Stimulated activated CD4-positive, alpha-beta T cell treated with anti-CD3 and anti-CD28 coated beads, Interleukin-2, amount 100 ng/mL, for 24 hours (primary cell): ENCODE data around the gene SLC66A1.
A peak's percentile ranks its signal among the peaks of the same experiment; 100 is the strongest.
"Not testable (repeated sequence)": the region's sequence is repeated elsewhere in the genome, so short reads cannot be mapped to it uniquely, and the experiment has no call there.

ENCODE experiments used
- DNase-seq, 2 donors: peaks; one replicate each; pipeline ENCODE4 v3.0.0-alpha.2; 2020

Gene SLC66A1, protein sequence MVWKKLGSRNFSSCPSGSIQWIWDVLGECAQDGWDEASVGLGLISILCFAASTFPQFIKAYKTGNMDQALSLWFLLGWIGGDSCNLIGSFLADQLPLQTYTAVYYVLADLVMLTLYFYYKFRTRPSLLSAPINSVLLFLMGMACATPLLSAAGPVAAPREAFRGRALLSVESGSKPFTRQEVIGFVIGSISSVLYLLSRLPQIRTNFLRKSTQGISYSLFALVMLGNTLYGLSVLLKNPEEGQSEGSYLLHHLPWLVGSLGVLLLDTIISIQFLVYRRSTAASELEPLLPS

DNA sequence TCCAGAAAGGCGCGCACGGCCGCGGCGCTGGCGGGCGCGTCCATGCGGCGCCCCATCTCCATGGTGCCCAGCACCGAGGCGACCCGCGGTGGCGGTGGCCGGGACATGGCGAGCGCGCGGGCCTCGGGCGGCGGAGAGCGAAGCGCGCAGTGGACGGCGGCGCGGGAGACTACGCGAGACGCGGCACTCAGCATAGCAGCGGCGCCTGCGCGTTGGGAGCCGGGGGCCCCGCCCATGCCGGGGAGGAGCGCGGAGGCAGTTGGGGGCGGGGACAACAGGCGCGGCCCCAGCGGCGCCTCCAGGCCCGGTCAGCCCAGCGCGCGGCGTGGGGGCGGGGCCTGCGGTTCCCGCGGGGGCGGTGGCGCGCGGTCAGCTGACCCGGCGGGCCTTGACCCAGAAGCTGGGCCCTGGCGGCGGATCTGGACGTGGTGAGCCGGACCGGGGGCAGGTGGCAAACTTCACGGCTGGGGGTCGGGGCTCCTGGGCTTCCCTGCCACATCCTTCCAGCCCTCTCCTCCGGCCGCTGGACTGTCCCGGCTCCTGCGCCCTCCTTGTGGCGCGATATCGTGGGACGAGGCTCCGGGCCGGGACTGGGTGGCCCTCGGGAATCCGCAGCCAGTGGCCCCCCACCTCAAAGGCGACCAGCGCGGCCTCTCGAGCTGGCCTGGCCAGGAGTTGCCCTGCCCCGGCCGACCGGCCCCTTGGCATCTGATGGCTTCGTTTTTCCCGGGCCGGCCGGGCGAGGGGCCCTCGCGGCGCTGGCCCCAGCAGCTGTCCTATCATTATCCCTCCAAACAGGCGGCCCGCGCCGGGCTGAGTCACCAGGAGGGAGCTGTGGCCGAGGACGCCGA, at the start of gene SLC66A1, which contains the start of gene AKR7A2:
Gene SLC66A1 (plus strand): TSS at position 396 of the 851 bp plus-strand sequence. CDS start 5,352 bp downstream, outside the sequence.
Gene AKR7A2 (minus strand): TSS at position 214 of the 851 bp plus-strand sequence. CDS start 20 bp downstream, at position 194.
- DNase-seq, result peak; percentile 91 to 92

DNA sequence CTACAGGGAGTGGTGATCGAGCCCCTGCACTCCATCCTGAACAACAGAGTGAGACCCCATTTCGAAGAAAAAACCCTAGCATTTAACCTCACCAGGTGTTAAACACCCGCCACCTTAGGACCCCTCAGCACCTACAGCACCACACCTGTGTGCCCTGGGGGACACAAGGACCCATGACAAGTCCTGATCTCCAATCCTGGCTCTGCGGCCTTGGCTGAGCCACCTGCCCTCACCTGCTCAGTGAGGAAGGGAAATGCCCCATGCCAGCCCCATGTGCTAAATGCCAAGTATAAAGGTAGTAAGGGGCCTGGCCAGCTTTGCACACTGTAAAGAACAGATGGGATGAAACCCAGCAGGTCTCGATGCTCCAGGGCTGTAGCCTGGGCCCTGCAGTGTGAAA, 49.4 kb upstream of the SLC66A1 start:
- DNase-seq, result no peak

DNA sequence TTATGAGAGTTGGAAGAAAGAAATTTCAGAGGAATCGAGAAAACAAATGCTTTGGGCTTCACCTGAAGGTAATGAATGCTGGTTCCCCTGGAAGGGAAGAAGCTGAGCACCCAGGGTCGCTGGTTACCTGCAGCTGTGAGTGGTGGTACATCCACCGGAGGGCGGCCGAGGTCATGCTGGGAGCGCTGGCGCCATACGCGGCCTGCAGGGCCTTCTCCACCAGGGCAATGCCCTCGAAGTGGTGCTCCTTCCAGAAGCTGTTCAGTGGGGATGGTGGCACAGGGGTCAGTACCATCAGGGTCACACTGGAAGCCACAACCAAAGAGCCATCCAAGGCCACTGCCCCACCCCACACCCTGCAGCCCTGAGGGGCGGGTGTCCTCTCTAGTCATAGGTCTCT, 43.7 kb upstream of the SLC66A1 start:
- DNase-seq, result no peak

DNA sequence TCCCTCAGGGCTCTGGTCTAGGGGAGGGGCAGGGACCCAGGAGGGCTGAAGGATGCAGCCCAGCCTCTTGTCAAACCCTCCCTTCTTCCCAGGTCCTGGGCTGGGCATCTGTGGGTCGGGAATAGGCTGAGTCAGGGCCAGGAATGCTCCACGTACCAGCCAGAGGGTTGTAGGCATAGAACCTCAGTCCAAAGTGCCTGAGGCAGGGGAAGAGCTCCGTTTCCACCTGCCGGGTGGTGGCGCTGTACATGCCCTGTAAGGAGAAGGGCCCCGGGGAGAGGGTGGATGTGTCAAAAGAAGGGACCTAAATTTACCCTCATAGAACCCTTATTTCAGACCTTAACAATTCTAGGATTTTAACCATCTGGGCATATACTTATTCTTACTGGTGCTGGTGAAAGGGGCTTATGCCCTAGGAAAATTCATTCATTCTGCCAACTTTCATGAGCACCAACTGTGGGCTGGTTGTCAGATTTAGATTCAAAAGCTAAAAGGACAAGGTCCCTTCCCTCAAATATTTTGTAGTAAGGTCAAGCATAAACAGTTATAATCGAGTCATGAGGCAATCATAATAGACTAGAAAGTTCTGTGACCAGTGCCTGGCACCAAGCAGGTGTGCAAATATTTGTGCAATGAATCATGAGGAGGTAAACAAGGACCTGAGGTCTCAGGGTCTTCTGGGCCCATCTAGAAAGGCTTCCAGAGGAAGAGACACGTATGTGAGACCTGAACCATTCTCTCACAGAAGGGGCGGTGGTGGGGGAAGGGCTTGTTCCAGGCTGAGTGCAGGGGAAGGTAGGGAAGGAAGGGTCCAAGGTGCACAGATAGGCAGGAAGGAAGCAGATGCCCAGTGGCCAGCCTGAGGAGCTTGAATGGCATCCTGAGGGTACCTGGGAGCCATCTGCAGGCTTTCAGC, 42.4 kb upstream of the SLC66A1 start:
- DNase-seq, result not testable (repeated sequence)

DNA sequence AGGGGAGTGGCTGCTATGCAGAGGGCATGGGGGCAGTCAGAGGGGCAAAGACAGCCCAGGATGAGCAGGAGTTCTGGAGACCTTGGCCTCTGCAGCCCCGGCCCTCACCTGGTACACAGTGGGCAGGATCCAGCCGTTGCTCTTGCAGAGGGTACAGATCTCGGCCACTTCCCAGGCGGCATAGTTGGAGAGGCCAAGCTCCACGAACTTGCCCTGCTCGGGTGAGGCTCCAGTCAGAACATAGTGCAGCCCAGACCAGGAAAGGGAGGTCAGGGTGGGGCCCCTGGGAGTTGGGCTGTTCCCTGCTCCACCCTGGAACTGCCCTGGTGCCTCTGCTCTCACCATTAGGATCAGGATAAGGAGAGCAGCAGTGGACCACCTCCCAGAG, 41.8 kb upstream of the SLC66A1 start:
- DNase-seq, result not testable (repeated sequence)

DNA sequence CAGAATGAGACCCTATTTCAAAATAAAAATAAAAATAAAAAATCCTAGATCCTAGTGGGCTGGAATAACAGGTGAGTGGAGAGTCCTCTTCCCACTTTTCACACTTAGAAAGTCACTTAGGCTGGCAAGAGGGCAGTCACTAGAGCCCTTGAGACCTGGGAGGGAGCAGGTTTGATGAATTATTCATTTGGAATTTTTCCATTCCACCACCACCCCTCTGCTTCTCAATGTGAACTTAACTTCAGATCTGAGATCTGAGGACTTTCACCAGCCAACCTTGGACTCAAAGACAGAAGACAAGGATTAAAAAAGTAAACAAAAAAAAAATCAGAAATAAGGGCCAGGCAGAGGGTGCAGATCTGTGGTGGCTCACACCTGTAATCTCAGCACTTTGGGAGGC, 40.1 kb upstream of the SLC66A1 start:
- DNase-seq, result no peak

DNA sequence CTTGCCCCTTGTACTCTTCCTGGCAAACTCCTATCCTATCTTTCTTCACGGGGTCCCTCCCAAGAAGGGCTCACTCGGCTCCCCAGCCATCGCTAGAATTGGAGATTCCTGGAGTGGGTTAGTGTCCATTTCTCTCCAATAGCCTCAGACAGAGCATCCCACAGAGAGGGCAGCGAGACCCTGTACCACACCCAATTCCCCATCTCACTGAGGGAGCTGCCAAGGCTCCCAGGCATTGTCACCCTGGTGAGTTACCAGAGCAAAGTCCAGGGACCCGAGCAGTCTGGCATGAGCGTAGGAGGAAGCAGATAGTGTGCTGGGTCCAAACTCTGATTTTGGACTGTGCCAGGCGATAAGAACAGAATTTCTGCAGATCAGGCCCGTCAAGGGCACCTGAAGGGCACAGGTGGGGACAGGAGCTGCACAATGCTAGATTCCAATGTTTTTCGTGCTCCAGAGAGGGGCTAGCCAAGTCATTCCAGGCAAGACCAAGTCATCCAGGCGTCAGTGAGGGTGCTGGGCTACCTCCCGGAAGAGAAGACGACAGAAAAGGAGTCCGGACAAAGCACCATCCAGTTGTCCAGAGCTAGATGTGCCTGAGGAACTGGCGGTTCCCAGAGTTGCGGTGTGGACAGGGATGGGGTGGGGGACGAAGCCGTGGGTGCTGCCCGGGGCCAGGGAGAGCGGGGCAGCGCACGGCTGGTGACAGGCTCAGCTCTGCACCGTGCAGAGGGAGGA, 38.9 kb upstream of the SLC66A1 start:
- no peak for DNase-seq

DNA sequence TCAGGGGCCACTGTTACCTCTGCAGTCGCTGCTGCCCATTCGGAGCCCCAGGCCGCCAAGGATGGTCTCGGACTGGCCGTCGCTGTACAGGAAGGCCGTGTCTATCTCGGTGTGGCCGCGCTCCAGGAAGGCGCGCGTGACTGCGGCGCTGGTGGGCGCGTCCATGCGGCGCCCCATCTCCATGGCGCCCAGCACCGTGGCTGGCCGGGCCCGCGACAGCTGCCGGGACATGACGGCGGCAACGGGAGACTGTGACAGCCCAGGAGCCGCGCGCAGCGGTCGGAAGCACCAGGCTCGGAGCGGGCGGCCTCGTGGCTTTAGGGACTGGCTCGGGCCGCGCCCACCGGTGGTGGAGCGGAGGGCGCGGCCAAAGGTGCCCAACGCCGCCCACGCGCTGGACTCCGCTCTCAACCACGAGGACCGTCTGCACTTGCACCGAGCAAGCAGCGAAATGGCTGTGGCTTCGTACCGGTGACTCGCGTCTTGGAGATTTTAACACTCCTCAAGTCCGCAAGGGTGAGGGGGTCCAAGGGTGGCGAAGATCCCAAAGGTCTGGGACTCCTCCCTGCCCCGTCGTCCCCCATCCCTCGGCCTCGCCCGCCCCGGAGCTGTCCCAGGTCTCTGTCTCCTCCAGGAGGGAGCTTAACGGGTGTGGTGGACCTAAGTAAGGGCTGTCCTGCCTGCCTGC, 38.1 kb upstream of the SLC66A1 start:
- not testable (repeated sequence) for DNase-seq

DNA sequence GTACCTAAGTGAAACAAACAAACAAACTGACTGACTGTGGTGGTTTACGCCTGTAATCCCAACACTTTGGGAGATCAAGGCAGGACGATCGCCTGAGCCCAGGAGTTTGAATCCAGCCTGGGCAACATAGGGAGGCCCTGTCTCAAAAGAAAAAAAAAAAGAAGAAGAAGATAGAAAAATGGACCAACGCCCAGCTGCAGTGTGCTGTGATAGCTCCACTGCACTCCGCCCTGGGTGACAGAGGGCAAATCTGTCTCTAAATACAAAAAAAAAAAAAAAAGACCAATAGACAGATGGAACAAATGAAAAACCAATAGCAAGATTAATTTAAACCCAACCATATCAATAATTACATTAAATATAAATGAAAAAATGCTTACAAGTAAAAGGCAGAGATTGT, 37.5 kb upstream of the SLC66A1 start:
- no peak for DNase-seq

DNA sequence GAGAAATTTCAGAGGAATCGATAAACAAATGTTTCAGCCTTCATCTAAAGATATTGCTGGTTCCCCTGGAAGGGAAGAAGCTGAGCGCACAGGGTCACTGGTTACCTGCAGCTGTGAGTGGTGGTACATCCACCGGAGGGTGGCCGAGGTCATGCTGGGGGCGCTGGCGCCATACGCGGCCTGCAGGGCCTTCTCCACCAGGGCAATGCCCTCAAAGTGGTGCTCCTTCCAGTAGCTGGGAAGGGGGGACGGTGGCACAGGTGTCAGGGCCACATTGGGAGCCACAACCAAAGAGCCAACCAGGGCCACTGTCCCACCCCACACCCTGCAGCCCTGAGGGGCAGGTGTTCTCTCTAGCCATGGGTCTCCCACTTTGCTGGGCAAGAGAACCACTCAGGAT, 28.2 kb upstream of the SLC66A1 start:
- DNase-seq, result no peak

DNA sequence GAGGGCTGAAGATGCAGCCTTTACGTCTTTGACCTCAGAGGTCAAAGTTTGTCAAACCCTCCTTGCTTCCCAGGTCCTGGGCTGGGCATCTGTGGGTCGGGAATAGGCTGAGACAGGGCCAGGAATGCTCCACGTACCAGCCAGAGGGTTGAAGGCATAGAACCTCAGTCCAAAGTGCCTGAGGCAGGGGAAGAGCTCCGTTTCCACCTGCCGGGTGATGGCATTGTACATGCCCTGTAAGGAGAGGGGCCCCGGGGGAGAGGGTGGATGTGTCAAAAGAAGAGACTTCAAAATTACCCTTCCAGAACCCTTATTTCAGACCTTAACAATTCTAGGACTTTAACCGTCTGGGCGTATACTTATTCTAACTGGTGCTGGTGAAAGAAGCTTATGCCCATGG, 27.2 kb upstream of the SLC66A1 start:
- DNase-seq, result no peak

DNA sequence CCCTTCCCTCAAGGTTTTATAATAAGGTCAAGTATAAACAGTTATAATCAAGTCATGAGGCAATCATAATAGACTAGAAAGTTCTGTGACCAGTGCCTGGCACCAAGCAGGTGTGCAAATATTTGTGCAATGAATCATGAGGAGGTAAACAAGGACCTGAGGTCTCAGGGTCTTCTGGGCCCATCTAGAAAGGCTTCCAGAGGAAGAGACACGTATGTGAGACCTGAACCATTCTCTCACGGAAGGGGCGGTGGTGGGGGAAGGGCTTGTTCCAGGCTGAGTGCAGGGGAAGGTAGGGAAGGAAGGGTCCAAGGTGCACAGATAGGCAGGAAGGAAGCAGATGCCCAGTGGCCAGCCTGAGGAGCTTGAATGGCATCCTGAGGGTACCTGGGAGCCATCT, 26.8 kb upstream of the SLC66A1 start:
- not testable (repeated sequence) for DNase-seq

DNA sequence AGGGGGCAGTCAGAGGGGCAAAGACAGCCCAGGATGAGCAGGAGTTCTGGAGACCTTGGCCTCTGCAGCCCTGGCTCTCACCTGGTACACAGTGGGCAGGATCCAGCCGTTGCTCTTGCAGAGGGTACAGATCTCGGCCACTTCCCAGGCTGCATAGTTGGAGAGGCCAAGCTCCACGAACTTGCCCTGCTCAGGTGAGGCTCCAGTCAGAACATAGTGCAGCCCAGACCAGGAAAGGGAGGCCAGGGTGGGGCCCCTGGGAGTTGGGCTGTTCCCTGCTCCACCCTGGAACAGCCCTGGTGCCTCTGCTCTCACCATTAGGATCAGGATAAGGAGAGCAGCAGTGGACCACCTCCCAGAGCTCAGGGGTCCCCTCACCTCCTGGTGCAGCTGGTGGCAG, 26.3 kb upstream of the SLC66A1 start:
- not testable (repeated sequence) for DNase-seq

DNA sequence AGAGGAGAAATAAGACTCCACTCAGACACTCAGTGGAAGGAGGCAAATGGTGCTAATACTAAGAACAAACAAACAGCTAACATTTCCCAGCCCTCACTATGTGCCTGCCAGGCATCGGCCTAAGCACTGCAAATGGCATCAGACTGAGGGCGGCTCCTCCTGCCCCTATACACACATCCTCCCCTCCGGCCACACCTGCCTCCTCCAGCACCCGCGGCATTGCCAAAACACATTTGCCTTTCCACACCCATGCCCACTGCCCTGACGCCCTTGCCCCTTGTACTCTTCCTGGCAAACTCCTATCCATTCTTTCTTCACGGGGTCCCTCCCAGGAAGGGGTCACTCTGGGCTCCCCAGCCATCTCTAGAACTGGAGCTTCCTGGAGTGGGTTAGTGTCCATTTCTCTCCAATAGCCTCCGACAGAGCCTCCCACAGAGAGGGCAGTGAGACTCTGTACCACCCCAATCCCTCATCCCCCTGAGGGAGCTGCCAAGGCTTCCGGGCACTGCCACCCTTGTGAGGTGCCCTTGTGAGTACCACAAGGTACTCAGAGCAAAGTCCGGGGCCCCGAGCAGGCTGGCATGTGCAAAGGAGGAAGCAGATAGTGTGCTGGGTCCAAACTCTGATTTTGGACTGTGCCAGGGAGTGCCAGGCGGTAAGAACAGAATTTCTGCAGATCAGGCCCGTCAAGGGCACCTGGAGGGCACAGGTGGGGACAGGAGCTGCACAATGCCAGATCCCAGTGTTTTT, 24.5 kb upstream of the SLC66A1 start:
- no peak for DNase-seq

DNA sequence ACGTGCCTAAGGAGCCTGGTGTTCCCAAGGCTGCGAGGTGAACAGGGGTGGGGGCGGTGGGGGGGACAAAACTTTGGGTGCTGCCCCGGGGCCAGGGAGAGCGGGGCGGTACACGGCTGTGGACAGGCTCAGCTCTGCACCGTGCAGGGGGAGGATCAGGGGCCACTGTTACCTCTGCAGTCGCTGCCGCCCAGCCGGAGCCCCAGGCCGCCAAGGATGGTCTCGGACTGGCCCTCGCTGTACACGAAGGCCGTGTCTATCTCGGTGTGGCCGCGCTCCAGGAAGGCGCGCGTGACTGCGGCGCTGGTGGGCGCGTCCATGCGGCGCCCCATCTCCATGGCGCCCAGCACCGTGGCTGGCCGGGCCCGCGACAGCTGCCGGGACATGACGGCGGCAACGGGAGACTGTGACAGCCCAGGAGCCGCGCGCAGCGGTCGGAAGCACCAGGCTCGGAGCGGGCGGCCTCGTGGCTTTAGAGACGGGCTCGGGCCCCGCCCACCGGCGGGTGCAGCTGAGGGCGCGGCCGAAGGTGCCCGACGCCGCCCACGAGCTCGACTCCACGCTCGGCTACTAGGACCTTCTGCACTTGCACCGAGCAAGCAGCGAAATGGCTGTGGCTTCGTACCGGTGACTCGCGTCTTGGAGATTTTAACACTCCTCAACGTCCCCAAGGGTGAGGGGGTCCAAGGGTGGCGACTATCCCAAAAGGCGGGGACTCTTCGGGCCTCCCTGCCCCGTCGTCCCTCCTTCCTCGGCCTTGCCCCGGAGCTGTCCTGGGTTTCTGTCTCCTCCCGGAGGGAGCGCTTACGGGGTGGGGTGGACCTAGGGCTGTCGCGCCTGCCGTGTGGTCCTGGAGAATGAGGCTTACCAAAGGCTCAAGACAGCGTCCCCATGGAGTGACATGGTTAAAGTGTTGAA, 23.5 kb upstream of the SLC66A1 start, which contains the start of gene AKR7A3:
Gene AKR7A3 (minus strand): TSS at position 447 of the 918 bp plus-strand sequence. CDS start 61 bp downstream, at position 386.
- DNase-seq, result peak; percentile 61 to 76

DNA sequence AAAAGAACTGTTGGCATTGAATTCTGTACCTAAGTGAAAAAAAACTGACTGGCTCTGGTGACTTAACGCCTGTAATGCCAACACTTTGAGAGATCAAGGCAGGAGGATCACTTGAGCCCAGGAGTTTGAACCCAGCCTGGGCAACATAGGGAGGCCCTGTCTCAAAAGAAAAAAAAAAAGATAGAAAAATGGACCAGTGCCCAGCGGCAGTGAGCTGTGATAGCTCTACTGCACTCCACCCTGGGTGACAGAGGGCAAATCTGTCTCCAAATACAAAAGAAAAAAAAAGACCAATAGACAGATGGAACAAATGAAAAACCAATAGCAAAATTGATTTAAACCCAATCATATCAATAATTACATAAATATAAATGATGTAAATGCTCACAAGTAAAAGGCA, 22.9 kb upstream of the SLC66A1 start:
- no peak for DNase-seq

DNA sequence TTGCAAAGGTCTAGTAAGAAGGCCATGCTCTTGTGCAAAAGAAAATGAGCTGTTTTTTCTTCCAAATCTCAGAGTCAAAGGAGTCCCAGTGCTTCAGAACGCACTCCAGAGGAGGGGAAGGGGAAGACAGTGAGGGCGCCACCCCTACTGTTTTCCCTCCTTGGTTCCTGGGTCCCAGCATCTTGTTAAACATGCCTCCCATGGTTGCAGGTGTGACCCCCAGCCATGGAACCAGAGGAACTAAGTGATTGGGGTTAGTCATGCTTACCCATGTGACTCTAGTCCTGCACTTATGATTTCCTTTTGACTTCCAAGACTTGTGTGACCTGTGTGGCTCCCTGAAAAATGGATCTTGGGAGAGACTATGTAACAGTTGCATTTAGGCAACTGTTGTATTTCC, 17.5 kb upstream of the SLC66A1 start:
- no peak for DNase-seq

DNA sequence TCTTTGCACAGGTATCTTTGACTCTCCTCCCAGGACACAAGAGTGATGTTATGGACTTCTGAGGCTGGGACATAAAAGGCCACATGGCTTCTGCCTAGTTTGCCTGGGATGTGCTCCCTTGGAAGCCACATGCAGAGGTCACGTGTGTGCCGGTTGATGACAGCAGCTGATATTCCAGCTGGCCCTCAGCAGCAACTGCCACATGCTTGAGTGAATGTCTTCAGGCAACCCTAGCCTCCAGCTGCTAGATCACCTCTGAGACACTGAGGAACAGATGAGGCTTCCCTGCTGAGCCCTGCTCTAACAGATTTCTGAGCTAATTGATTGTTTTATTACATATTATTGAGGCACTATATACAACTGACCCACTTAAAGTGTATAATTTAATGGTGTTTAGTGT, 11.9 kb upstream of the SLC66A1 start:
- no peak for DNase-seq

DNA sequence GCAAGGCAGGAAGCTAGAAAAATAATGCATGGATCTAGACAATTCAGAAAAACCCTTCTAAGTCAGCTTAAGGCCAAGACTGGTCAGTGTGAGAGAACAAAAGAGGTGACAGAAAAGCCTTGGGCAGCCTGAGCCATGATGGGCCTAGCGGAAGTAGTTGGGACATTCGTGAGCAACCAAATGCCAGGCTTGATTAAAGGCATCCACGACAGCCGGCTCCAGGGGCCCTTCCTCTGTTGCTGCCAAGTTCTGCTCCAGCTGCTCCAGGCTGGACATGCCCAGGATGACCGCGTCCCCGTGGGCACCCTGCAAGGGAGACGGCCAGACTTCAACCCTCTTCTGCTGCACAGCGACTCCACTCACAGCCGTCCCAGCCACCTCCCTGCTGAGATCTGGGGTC, 8.0 kb upstream of the SLC66A1 start:
- not testable (repeated sequence) for DNase-seq

DNA sequence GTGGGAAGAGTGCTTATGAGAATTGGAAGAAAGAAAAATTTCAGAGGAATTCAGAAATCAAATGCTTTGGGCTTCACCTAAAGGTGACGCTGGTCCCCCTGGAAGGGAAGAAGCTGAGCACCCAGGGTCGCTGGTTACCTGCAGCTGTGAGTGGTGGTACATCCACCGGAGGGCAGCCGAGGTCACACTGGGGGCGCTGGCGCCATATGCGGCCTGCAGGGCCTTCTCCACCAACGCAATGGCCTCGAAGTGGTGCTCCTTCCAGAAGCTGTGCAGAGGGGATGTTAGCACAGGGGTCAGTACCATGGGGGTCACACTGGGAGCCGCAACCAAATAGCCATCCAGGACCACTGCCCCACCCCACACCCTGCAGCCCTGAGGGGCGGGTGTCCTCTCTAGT, 6.2 kb upstream of the SLC66A1 start:
- DNase-seq, result no peak
